ENCODE data around the gene GNPAT. TPM values are rescaled to one million over a fixed set of nuclear protein-coding genes. Genes with fewer than 3 reads are reported as not detected.

GNPAT gene
- total and polyA plus RNA-seq, 2 of the 4 experiments (the other 2 are of a cell fraction): 17.2 to 36.0 TPM

DNA sequence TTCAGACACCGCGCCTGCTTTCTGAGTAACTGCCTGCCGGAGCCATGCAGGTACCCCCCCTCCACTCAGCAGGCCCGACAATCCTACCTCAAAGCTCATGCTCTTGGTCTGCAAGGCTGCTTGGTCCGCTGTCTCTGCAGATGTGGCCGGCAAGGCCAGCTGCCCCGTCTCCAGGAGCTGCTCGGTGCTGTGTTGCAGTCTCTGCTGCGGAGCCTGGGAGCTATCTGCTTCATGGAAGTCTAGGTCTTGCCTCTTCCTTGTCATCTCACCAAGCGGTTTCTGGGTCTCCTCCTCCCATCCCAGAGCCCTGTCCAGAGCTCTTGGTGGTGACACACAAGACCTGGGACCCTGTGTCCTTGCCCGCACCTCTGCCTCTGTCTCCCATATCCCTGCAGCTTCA is 24.0 kb upstream of the GNPAT start:
- Histone ChIP-seq H3K27ac (ENCODE audit: insufficient read depth, low read length) (no peak overlapping the region), H3K14ac (replicated peaks; ENCODE audit: low read depth, low read length) (no peak overlapping the region), H2BK120ac (ENCODE audit: low read depth, low read length) (no peak overlapping the region), H3K4me3 (ENCODE audit: insufficient read depth, low read depth, low read length) (no peak overlapping the region), H3K56ac (ENCODE audit: extremely low read depth, insufficient read depth, low read length) (no peak overlapping the region), H2AFZ (replicated peaks; ENCODE audit: low read length, poor library complexity) (no peak overlapping the region), H2BK5ac (ENCODE audit: low read depth, low read length, poor library complexity, severe bottlenecking) (no peak overlapping the region), H2AK5ac (ENCODE audit: low read depth, low read length) (no peak overlapping the region), H3K79me1 (ENCODE audit: low read depth in 1 of 2, low read length in 2 of 2) (no peaks in the 10 kb centered on the region), H4K8ac (ENCODE audit: low read depth in 2 of 2, low read length in 2 of 2) (no peak overlapping the region), H3K9ac (ENCODE audit: low read depth, low read length) (no peak overlapping the region), H3K23ac (ENCODE audit: low read depth, low read length) (no peak overlapping the region), H3K4ac (ENCODE audit: low read depth, low read length) (no peak overlapping the region), H3K9me1 (ENCODE audit: insufficient read depth, low read length) (no peaks in the 10 kb centered on the region), H3K9me3 (ENCODE audit: control insufficient read depth, insufficient read depth, low read length) (no peaks in the 10 kb centered on the region), H3K4me1 (ENCODE audit: control insufficient read depth, insufficient read depth, low read length) (no peaks in the 10 kb centered on the region), H4K20me1 (ENCODE audit: insufficient read depth, low read length) (no peaks in the 10 kb centered on the region), H2BK20ac (ENCODE audit: low read depth, low read length) (no peak overlapping the region), H3K36me3 (ENCODE audit: control insufficient read depth, insufficient read depth, low read length) (no peaks in the 10 kb centered on the region), H3K18ac (ENCODE audit: low read depth, low read length) (no peak overlapping the region), H2BK15ac (ENCODE audit: low read depth, low read length) (no peak overlapping the region), H4K91ac (ENCODE audit: insufficient read depth, low read depth, low read length) (no peak overlapping the region), H3K27me3 (ENCODE audit: control insufficient read depth, insufficient read depth, low read length) (peaks cover 37% of the 10 kb centered on the region), H2AK9ac (replicated peaks; ENCODE audit: low read depth, low read length, poor library complexity) (no peak overlapping the region), H3K4me2 (ENCODE audit: low read depth, low read length) (no peak overlapping the region), H4K5ac (ENCODE audit: low read depth, low read length) (no peak overlapping the region)
- DNase-seq: no peak
- intact Hi-C loops (cut with micrococcal nuclease): no loop called here
- no peak for ATAC-seq (ENCODE audit: low read depth)
- WGBS, 2 experiments (ENCODE audit: extremely low coverage in 2 of 2, insufficient read length in 1 of 2): 60% methylated on average over 5 of the region's 11 CpGs; no CpG with 5 or more reads in 1 of the 2 experiments
- BruUV-seq (replicated peaks): no TSS peak
- in situ Hi-C loops (cut with MboI; ENCODE audit: low sequenced_read_pairs): no loop called here
- dilution Hi-C loops (cut with HindIII; ENCODE audit: low sequenced_read_pairs, unreplicated experiment): no loop called here
- ChIA-PET CTCF (no interaction called here), POLR2A (ENCODE audit: unreplicated experiment) (no interaction called here)
- TF ChIP-seq, protein P1, sequence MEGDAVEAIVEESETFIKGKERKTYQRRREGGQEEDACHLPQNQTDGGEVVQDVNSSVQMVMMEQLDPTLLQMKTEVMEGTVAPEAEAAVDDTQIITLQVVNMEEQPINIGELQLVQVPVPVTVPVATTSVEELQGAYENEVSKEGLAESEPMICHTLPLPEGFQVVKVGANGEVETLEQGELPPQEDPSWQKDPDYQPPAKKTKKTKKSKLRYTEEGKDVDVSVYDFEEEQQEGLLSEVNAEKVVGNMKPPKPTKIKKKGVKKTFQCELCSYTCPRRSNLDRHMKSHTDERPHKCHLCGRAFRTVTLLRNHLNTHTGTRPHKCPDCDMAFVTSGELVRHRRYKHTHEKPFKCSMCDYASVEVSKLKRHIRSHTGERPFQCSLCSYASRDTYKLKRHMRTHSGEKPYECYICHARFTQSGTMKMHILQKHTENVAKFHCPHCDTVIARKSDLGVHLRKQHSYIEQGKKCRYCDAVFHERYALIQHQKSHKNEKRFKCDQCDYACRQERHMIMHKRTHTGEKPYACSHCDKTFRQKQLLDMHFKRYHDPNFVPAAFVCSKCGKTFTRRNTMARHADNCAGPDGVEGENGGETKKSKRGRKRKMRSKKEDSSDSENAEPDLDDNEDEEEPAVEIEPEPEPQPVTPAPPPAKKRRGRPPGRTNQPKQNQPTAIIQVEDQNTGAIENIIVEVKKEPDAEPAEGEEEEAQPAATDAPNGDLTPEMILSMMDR (conservative IDR thresholded peaks at IDR 0.05; ENCODE audit: low read depth, low read length): no peak
- no peak for TF ChIP-seq FOS (IDR thresholded peaks at IDR 0.05; ENCODE audit: low read depth, low read length)
- TF ChIP-seq NFE2L2 (IDR thresholded peaks at IDR 0.05; ENCODE audit: low read depth, low read length): no peak
- TF ChIP-seq, protein P2, sequence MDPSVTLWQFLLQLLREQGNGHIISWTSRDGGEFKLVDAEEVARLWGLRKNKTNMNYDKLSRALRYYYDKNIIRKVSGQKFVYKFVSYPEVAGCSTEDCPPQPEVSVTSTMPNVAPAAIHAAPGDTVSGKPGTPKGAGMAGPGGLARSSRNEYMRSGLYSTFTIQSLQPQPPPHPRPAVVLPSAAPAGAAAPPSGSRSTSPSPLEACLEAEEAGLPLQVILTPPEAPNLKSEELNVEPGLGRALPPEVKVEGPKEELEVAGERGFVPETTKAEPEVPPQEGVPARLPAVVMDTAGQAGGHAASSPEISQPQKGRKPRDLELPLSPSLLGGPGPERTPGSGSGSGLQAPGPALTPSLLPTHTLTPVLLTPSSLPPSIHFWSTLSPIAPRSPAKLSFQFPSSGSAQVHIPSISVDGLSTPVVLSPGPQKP (IDR thresholded peaks at IDR 0.05; ENCODE audit: borderline replicate concordance, low read depth, low read length): no peak
- TF ChIP-seq MXI1 (IDR thresholded peaks at IDR 0.05; ENCODE audit: borderline replicate concordance, low read depth, low read length): no peak
- no peak for TF ChIP-seq MAFK (IDR thresholded peaks at IDR 0.05; ENCODE audit: low read depth, low read length)
